Neural crest cell (in vitro differentiated cells): ENCODE data around the gene CDH12. TPM values are rescaled to one million over a fixed set of nuclear protein-coding genes. Genes with fewer than 3 reads are reported as not detected.
"Not testable (repeated sequence)": the region's sequence is repeated elsewhere in the genome, so short reads cannot be mapped to it uniquely, and the experiment has no call there.

Source experiments
- DNase-seq: peaks from one replicate; pipeline ENCODE4 v3.0.0; 2021; ENCODE audit warnings: low read depth, mixed read lengths, low spot score
- H3K27ac Mint-ChIP-seq: one replicate; pipeline ENCODE4 v1.8.0; 2021; ENCODE audit warnings: mild to moderate bottlenecking, mixed read lengths; ENCODE audit not compliant: unreplicated experiment
- H3K27me3 Mint-ChIP-seq: 2 replicates; pipeline ENCODE4 v1.8.0; 2021; ENCODE audit warnings: low read depth, mild to moderate bottlenecking, mixed read lengths
- H3K36me3 Mint-ChIP-seq: 2 replicates; pipeline ENCODE4 v1.8.0; 2021; ENCODE audit warnings: low read depth, mild to moderate bottlenecking, mixed read lengths
- H3K4me1 Mint-ChIP-seq: 2 replicates; pipeline ENCODE4 v1.8.0; 2021; ENCODE audit warnings: mixed read lengths
- H3K4me3 Mint-ChIP-seq: one replicate; pipeline ENCODE4 v1.8.0; 2021; ENCODE audit warnings: mild to moderate bottlenecking, mixed read lengths
- H3K9me3 Mint-ChIP-seq: 2 replicates; pipeline ENCODE4 v1.8.0; 2021; ENCODE audit warnings: mixed read lengths
- CTCF ChIP-seq: fragments of 200-600 bp; sonication (generic); conservative IDR thresholded peaks from 2 replicates; pipeline ENCODE4 v1.5.0; 2021; ENCODE audit warnings: antibody characterized with exemption, mild to moderate bottlenecking
- total RNA-seq: library from RNA; stranded (reverse); gene quantifications from 2 replicates; pipeline ENCODE4 v1.2.1, GENCODE V29; 2021

Gene CDH12
- total RNA-seq, 1 donor from 2014 or later: 0.07 TPM

GRCh38 chr5:22050931-22051330 lies 802.2 kb downstream of the CDH12 start:
- Mint-ChIP-seq H3K27me3 (peaks cover 8% of the 10 kb centered on the region), H3K36me3 (no peaks in the 10 kb centered on the region), H3K4me1 (peaks cover 8% of the 10 kb centered on the region), H3K9me3 (no peaks in the 10 kb centered on the region), H3K4me3 (no peak overlapping the region), H3K27ac (no peak overlapping the region)
- DNase-seq: no peak
- no peak for TF ChIP-seq CTCF

GRCh38 chr5:22044229-22044628 lies 808.9 kb downstream of the CDH12 start:
- Mint-ChIP-seq H3K27ac (no peak overlapping the region), H3K4me1 (no peaks in the 10 kb centered on the region), H3K27me3 (peaks cover 6% of the 10 kb centered on the region), H3K9me3 (peaks cover 2% of the 10 kb centered on the region), H3K36me3 (no peaks in the 10 kb centered on the region), H3K4me3 (no peak overlapping the region)
- no peak for DNase-seq
- no peak for TF ChIP-seq CTCF

GRCh38 chr5:22036061-22036460 lies 817.1 kb downstream of the CDH12 start:
- Mint-ChIP-seq H3K36me3 (no peaks in the 10 kb centered on the region), H3K27me3 (peaks cover 3% of the 10 kb centered on the region), H3K27ac (no peak overlapping the region)

GRCh38 chr5:22033066-22033465 lies 820.1 kb downstream of the CDH12 start:
- no peaks in the 10 kb centered on the region for H3K4me1 Mint-ChIP-seq
- H3K4me3 Mint-ChIP-seq: no peak overlapping the region
- DNase-seq: no peak
- TF ChIP-seq CTCF: no peak
- peaks cover 3% of the 10 kb centered on the region for H3K27me3 Mint-ChIP-seq
- H3K36me3 Mint-ChIP-seq: no peaks in the 10 kb centered on the region
- H3K9me3 Mint-ChIP-seq: peaks cover 4% of the 10 kb centered on the region
- no peak overlapping the region for H3K27ac Mint-ChIP-seq

More at GRCh38 chr5:22036061-22036460, 817.1 kb downstream of the CDH12 start:
- Mint-ChIP-seq H3K9me3 (peaks cover 2% of the 10 kb centered on the region), H3K4me3 (no peak overlapping the region), H3K4me1 (no peaks in the 10 kb centered on the region)
- no peak for DNase-seq
- no peak for TF ChIP-seq CTCF

GRCh38 chr5:22023784-22024183 lies 829.4 kb downstream of the CDH12 start:
- Mint-ChIP-seq H3K4me1 (no peaks in the 10 kb centered on the region), H3K4me3 (no peak overlapping the region), H3K36me3 (no peaks in the 10 kb centered on the region), H3K27ac (no peak overlapping the region), H3K27me3 (no peaks in the 10 kb centered on the region), H3K9me3 (peaks cover 4% of the 10 kb centered on the region)
- DNase-seq: no peak
- no peak for TF ChIP-seq CTCF

GRCh38 chr5:22012893-22013292 lies 840.3 kb downstream of the CDH12 start:
- H3K27me3 Mint-ChIP-seq, H3K9me3 Mint-ChIP-seq, H3K4me3 Mint-ChIP-seq, H3K27ac Mint-ChIP-seq, DNase-seq, H3K4me1 Mint-ChIP-seq, H3K36me3 Mint-ChIP-seq: not testable (repeated sequence)

- H3K27ac Mint-ChIP-seq, H3K9me3 Mint-ChIP-seq, H3K27me3 Mint-ChIP-seq, DNase-seq, H3K36me3 Mint-ChIP-seq, H3K4me3 Mint-ChIP-seq, H3K4me1 Mint-ChIP-seq: not testable (repeated sequence)
These were observed 842.3 kb downstream of the CDH12 start for GRCh38 chr5:22010808-22011207.

- not testable (repeated sequence) for H3K4me1 Mint-ChIP-seq, DNase-seq, H3K9me3 Mint-ChIP-seq, H3K36me3 Mint-ChIP-seq, H3K27ac Mint-ChIP-seq, H3K4me3 Mint-ChIP-seq, H3K27me3 Mint-ChIP-seq
These were observed 852.0 kb downstream of the CDH12 start for GRCh38 chr5:22001097-22001496.

- not testable (repeated sequence) for H3K9me3 Mint-ChIP-seq, H3K27ac Mint-ChIP-seq, H3K27me3 Mint-ChIP-seq, H3K4me1 Mint-ChIP-seq, H3K4me3 Mint-ChIP-seq, H3K36me3 Mint-ChIP-seq, DNase-seq
These were observed 867.3 kb downstream of the CDH12 start for GRCh38 chr5:21985799-21986198.

GRCh38 chr5:21951571-21951970 lies 901.6 kb downstream of the CDH12 start:
- H3K4me3 Mint-ChIP-seq, DNase-seq, H3K27me3 Mint-ChIP-seq, H3K27ac Mint-ChIP-seq, H3K9me3 Mint-ChIP-seq, H3K36me3 Mint-ChIP-seq, H3K4me1 Mint-ChIP-seq: not testable (repeated sequence)
